ENCODE data around the gene KCNG1. TPM values are rescaled to one million over a fixed set of nuclear protein-coding genes. Genes with fewer than 3 reads are reported as not detected.

KCNG1 gene
- total and polyA plus RNA-seq, 2 of the 8 experiments (the other 6 are each of a cell fraction or from before 2014, with no cell fraction given) = 16.0 to 18.0 TPM

- H3K36me3 ChIP-seq (ENCODE audit: control insufficient read depth in 2 of 4, insufficient read depth in 4 of 4, low read length in 3 of 4) = no peaks in the 10 kb centered on the region
- no peak overlapping the region for H2BK12ac ChIP-seq (ENCODE audit: low read depth, low read length)
- H3K4me1 ChIP-seq (replicated peaks in 1 of 4; ENCODE audit: control insufficient read depth in 3 of 4, insufficient read depth in 4 of 4, low read length in 3 of 4) = peaks cover 0 to 2% (median 0%) of the 10 kb centered on the region in 4 experiments; a peak in 1 of 7 replicates
- no peak overlapping the region for H2BK120ac ChIP-seq (replicated peaks; ENCODE audit: low read depth, low read length)
- no peak overlapping the region for H3K4ac ChIP-seq (replicated peaks; ENCODE audit: insufficient read length, low read depth, low read length)
- H3K79me2 ChIP-seq (ENCODE audit: control insufficient read depth in 1 of 2, insufficient read depth in 2 of 2, low read length in 2 of 2) = no peaks in the 10 kb centered on the region
- no peak for DNase-seq (ENCODE audit: low read depth in 1 of 2, low spot score in 2 of 2)
- H3K23me2 ChIP-seq (ENCODE audit: low read depth, low read length) = no peaks in the 10 kb centered on the region
- no peak overlapping the region for H3K9ac ChIP-seq (replicated peaks in 1 of 4; ENCODE audit: extremely low read depth in 1 of 4, low read depth in 3 of 4, low read length in 3 of 4)
- H3K27ac ChIP-seq (ENCODE audit: low read depth, low read length) = no peak overlapping the region
- no peak overlapping the region for H4K91ac ChIP-seq (replicated peaks; ENCODE audit: insufficient read length, low read length)
- no peak overlapping the region for H2AK5ac ChIP-seq (ENCODE audit: low read depth, low read length)
- H3K9me3 ChIP-seq (ENCODE audit: insufficient read depth in 2 of 2, low read depth in 1 of 2, low read length in 1 of 2) = no peaks in the 10 kb centered on the region
- WGBS, 2 experiments (ENCODE audit: extremely low coverage in 1 of 2, insufficient coverage in 1 of 2, insufficient read length in 1 of 2, insufficient replicate concordance in 2 of 2, low coverage in 1 of 2, low lambda C conversion rate in 2 of 2, missing lambda C conversion rate in 1 of 2) = 75% methylated on average over 4 of the region's 4 CpGs; no CpG with 5 or more reads in 1 of the 2 experiments
- H3K18ac ChIP-seq (ENCODE audit: extremely low read depth, low read length) = no peak overlapping the region
- FAIRE-seq = no peak
- no peak overlapping the region for H3K4me3 ChIP-seq (ENCODE audit: extremely low read depth in 1 of 4, insufficient read depth in 2 of 4, low read depth in 3 of 4, low read length in 4 of 4)
- H4K8ac ChIP-seq (ENCODE audit: extremely low read depth, insufficient read depth, low read length) = no peak overlapping the region
- H3K27me3 ChIP-seq (replicated peaks in 1 of 4; ENCODE audit: control insufficient read depth in 3 of 4, extremely low read depth in 1 of 4, insufficient read depth in 3 of 4, low read length in 3 of 4) = no peaks in the 10 kb centered on the region
- no peak overlapping the region for H2BK20ac ChIP-seq (ENCODE audit: low read length)
- H2AFZ ChIP-seq (ENCODE audit: low read length) = peak overlapping the region; percentile 51; the same call in 1 of the 2 replicates
- H3K23ac ChIP-seq (ENCODE audit: insufficient read length) = no peak overlapping the region
- H4K20me1 ChIP-seq (replicated peaks in 1 of 2; ENCODE audit: control insufficient read depth in 1 of 2, insufficient read depth in 2 of 2, low read length in 2 of 2) = no peaks in the 10 kb centered on the region
- H3K79me1 ChIP-seq (ENCODE audit: low read depth, low read length) = no peaks in the 10 kb centered on the region
- H3K56ac ChIP-seq (replicated peaks; ENCODE audit: insufficient read length, low read depth, low read length) = no peak overlapping the region
- H3K4me2 ChIP-seq (ENCODE audit: insufficient read depth in 1 of 2, low read depth in 2 of 2, low read length in 2 of 2) = no peak overlapping the region
- ChIA-PET POLR2A (ENCODE audit: partially characterized antibody) (no interaction called here), CTCF (ENCODE audit: partially characterized antibody) (interaction anchor here (0.7 to 1.9 kb wide), 7 partner anchors 11 to 254 kb away, joined by 3 to 6 read pairs (median 4); no protein-coding TSS in a partner anchor)
- H3K14ac ChIP-seq (ENCODE audit: insufficient read length) = no peak overlapping the region
- no peak overlapping the region for H4K5ac ChIP-seq (ENCODE audit: insufficient read length, low read depth, low read length)
- no peak overlapping the region for H2BK5ac ChIP-seq (ENCODE audit: low read depth, low read length)
- no peak overlapping the region for H2BK15ac ChIP-seq (ENCODE audit: low read length)
- TF ChIP-seq RFX5 (IDR thresholded peaks at IDR 0.05; ENCODE audit: borderline replicate concordance, low read depth, low read length) (no peak), JUN (IDR thresholded peaks at IDR 0.05; ENCODE audit: low read depth, low read length) (no peak), HDAC6 (IDR thresholded peaks at IDR 0.05; ENCODE audit: low read depth, low read length) (no peak), KDM1A (IDR thresholded peaks at IDR 0.05; ENCODE audit: borderline replicate concordance, low read length) (no peak), SUZ12 (IDR thresholded peaks at IDR 0.05; ENCODE audit: low read length) (no peak), SP2 (IDR thresholded peaks at IDR 0.05; ENCODE audit: low read length) (no peak), RNF2 (IDR thresholded peaks at IDR 0.05; ENCODE audit: borderline replicate concordance, low read depth, low read length, missing control alignments, poor library complexity, severe bottlenecking) (no peak), GABPA (IDR thresholded peaks at IDR 0.05; ENCODE audit: borderline replicate concordance, insufficient read depth, low read length) (no peak), TAF1 (IDR thresholded peaks at IDR 0.05; ENCODE audit: low read depth, low read length) (no peak), JUND (IDR thresholded peaks at IDR 0.05; ENCODE audit: low read length) (no peak), SAP30 (IDR thresholded peaks at IDR 0.05; ENCODE audit: insufficient read depth, insufficient replicate concordance, low read length) (no peak)
Observed at GRCh38 chr20:51070621-51071020, 47.7 kb upstream of the KCNG1 start.

Data from H1 (cell line).